Measurements from ENCODE around the gene RYR1.
"Not testable (repeated sequence)": the region's sequence is repeated elsewhere in the genome, so short reads cannot be mapped to it uniquely, and the experiment has no call there.

DNA sequence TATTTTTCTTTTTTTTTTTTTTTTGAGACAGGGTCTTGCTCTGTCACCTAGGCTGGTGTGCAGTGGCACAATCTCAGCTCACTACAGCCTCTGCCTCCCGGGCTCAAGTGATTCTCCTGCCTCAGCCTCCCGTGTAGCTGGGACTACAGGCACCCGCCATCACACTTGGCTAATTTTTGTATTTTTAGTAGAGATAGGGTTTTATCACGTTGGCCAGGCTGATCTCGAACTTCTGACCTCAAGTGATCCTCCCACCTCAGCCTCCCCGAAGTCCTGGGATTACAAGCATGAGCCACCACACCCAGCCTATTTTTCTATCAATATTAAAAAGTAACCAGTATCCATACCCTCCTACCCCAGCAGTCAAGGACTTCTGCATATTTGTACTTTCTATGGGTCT is 23.1 kb upstream of the RYR1 start:
- not testable (repeated sequence) for TF ChIP-seq BHLHE40 (IDR thresholded peaks at IDR 0.05; ENCODE audit: borderline replicate concordance in 1 of 2, low read depth in 2 of 2, low read length in 1 of 2); PAX5 (IDR thresholded peaks at IDR 0.05; ENCODE audit: borderline replicate concordance, low read depth, low read length); NFIC (IDR thresholded peaks at IDR 0.05; ENCODE audit: low read depth, low read length); SIN3A (IDR thresholded peaks at IDR 0.05; ENCODE audit: low read depth, low read length); MEF2A (IDR thresholded peaks at IDR 0.05; ENCODE audit: insufficient read depth, low read depth, low read length); NFYB (IDR thresholded peaks at IDR 0.05; ENCODE audit: insufficient read depth, low read depth, low read length)
- TF ChIP-seq, protein P1, sequence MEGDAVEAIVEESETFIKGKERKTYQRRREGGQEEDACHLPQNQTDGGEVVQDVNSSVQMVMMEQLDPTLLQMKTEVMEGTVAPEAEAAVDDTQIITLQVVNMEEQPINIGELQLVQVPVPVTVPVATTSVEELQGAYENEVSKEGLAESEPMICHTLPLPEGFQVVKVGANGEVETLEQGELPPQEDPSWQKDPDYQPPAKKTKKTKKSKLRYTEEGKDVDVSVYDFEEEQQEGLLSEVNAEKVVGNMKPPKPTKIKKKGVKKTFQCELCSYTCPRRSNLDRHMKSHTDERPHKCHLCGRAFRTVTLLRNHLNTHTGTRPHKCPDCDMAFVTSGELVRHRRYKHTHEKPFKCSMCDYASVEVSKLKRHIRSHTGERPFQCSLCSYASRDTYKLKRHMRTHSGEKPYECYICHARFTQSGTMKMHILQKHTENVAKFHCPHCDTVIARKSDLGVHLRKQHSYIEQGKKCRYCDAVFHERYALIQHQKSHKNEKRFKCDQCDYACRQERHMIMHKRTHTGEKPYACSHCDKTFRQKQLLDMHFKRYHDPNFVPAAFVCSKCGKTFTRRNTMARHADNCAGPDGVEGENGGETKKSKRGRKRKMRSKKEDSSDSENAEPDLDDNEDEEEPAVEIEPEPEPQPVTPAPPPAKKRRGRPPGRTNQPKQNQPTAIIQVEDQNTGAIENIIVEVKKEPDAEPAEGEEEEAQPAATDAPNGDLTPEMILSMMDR (IDR thresholded peaks at IDR 0.05 in 2 of 3, conservative IDR thresholded peaks at IDR 0.05 in 1 of 3; ENCODE audit: control insufficient read depth in 2 of 3, extremely low read depth in 1 of 3, insufficient read depth in 1 of 3, low read depth in 3 of 3, low read length in 3 of 3), result not testable (repeated sequence)
- TF ChIP-seq, protein P2, sequence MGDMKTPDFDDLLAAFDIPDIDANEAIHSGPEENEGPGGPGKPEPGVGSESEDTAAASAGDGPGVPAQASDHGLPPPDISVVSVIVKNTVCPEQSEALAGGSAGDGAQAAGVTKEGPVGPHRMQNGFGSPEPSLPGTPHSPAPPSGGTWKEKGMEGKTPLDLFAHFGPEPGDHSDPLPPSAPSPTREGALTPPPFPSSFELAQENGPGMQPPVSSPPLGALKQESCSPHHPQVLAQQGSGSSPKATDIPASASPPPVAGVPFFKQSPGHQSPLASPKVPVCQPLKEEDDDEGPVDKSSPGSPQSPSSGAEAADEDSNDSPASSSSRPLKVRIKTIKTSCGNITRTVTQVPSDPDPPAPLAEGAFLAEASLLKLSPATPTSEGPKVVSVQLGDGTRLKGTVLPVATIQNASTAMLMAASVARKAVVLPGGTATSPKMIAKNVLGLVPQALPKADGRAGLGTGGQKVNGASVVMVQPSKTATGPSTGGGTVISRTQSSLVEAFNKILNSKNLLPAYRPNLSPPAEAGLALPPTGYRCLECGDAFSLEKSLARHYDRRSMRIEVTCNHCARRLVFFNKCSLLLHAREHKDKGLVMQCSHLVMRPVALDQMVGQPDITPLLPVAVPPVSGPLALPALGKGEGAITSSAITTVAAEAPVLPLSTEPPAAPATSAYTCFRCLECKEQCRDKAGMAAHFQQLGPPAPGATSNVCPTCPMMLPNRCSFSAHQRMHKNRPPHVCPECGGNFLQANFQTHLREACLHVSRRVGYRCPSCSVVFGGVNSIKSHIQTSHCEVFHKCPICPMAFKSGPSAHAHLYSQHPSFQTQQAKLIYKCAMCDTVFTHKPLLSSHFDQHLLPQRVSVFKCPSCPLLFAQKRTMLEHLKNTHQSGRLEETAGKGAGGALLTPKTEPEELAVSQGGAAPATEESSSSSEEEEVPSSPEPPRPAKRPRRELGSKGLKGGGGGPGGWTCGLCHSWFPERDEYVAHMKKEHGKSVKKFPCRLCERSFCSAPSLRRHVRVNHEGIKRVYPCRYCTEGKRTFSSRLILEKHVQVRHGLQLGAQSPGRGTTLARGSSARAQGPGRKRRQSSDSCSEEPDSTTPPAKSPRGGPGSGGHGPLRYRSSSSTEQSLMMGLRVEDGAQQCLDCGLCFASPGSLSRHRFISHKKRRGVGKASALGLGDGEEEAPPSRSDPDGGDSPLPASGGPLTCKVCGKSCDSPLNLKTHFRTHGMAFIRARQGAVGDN (IDR thresholded peaks at IDR 0.05), result not testable (repeated sequence)
